CD14-positive monocyte (primary cell): ENCODE results near the gene ZC3H4. TPM values are rescaled to one million over a fixed set of nuclear protein-coding genes. Genes with fewer than 3 reads are reported as not detected.
A peak's percentile ranks its signal among the peaks of the same experiment; 100 is the strongest.

Source experiments
- DNase-seq, 3 donors: peaks; one replicate each; pipeline ENCODE4 v3.0.0-alpha.2; 2011 to 2022
- H2AFZ ChIP-seq: 2 replicates; pipeline ENCODE4 v1.6.0; 2012; ENCODE audit warnings: mild to moderate bottlenecking, low read depth, low read length, inconsistent platforms; ENCODE audit not compliant: insufficient read depth, poor library complexity, severe bottlenecking
- H3K27ac ChIP-seq, 2 donors: 1 replicate in 1 of 2; 2 replicates in 1 of 2; pipeline ENCODE4 v1.5.1; 2012 to 2013; ENCODE audit warnings: low read length in 2 of 2, control low read depth in 1 of 2, inconsistent platforms in 1 of 2, low read depth in 1 of 2, mild to moderate bottlenecking in 1 of 2
- H3K27me3 ChIP-seq, 2 donors: one replicate each; pipeline versions ENCODE4 v1.6.0 to v1.6.1; 2011 to 2013; ENCODE audit warnings: low read length in 2 of 2; ENCODE audit not compliant: control insufficient read depth in 2 of 2, insufficient read depth in 2 of 2
- H3K36me3 ChIP-seq, 2 donors: replicated peaks in 1 of 2; 1 replicate in 1 of 2; 2 replicates in 1 of 2; pipeline versions ENCODE4 v1.5.1 to v1.6.1; 2012 to 2013; ENCODE audit warnings: low read length in 2 of 2, control low read depth in 1 of 2, inconsistent platforms in 1 of 2, mild to moderate bottlenecking in 1 of 2; ENCODE audit not compliant: insufficient read depth in 2 of 2, control insufficient read depth in 1 of 2
- H3K4me1 ChIP-seq, 2 donors: 1 replicate in 1 of 2; 2 replicates in 1 of 2; pipeline versions ENCODE4 v1.5.1 to v1.6.1; 2012 to 2013; ENCODE audit warnings: low read length in 2 of 2, control low read depth in 1 of 2, inconsistent platforms in 1 of 2, mild to moderate bottlenecking in 1 of 2, moderate library complexity in 1 of 2; ENCODE audit not compliant: insufficient read depth in 2 of 2, control insufficient read depth in 1 of 2
- H3K4me2 ChIP-seq: replicated peaks from 2 replicates; pipeline ENCODE3; 2012; ENCODE audit warnings: low read length, moderate library complexity, mild to moderate bottlenecking; ENCODE audit not compliant: poor library complexity, severe bottlenecking; ENCODE audit errors: extremely low read depth
- H3K4me3 ChIP-seq, 3 experiments: fragments of 200-600 bp in 1 of 3; sonication (generic) in 1 of 3; replicated peaks in 1 of 3; 1 replicate in 2 of 3; 2 replicates in 1 of 3; pipeline ENCODE4 v1.5.1; 2011 to 2013; ENCODE audit warnings: low read length in 3 of 3, mild to moderate bottlenecking in 3 of 3, control low read depth in 2 of 3, low read depth in 2 of 3, inconsistent platforms in 1 of 3, moderate library complexity in 1 of 3
- H3K79me2 ChIP-seq: 2 replicates; pipeline ENCODE4 v1.6.0; 2012; ENCODE audit warnings: mild to moderate bottlenecking, control low read depth, inconsistent platforms, low read length, moderate library complexity; ENCODE audit not compliant: insufficient read depth
- H3K9ac ChIP-seq: 2 replicates; pipeline ENCODE4 v1.6.0; 2017; ENCODE audit warnings: low read length, mild to moderate bottlenecking; ENCODE audit not compliant: insufficient read depth, poor library complexity, severe bottlenecking
- H3K9me3 ChIP-seq, 2 donors: replicated peaks in 1 of 2; 1 replicate in 1 of 2; 2 replicates in 1 of 2; pipeline versions ENCODE4 v1.5.1 to v1.6.1; 2012 to 2013; ENCODE audit warnings: low read length in 2 of 2, control low read depth in 1 of 2; ENCODE audit not compliant: control insufficient read depth in 1 of 2, insufficient read depth in 1 of 2
- H4K20me1 ChIP-seq: 2 replicates; pipeline ENCODE4 v1.6.0; 2012; ENCODE audit warnings: mild to moderate bottlenecking, low read length, control low read depth, moderate library complexity; ENCODE audit not compliant: insufficient read depth
- H3K27ac Mint-ChIP-seq, 7 donors: one replicate each; pipeline ENCODE4 v1.8.0; 2020; ENCODE audit warnings: mild to moderate bottlenecking in 7 of 7, mixed read lengths in 7 of 7, moderate library complexity in 6 of 7, inconsistent platforms in 2 of 7
- H3K27me3 Mint-ChIP-seq, 3 donors: one replicate each; pipeline ENCODE4 v1.8.0; 2021 to 2022; ENCODE audit warnings: low read depth in 3 of 3, mild to moderate bottlenecking in 3 of 3, mixed read lengths in 3 of 3, moderate library complexity in 3 of 3, inconsistent platforms in 1 of 3
- H3K36me3 Mint-ChIP-seq, 2 donors: one replicate each; pipeline ENCODE4 v1.8.0; 2020; ENCODE audit warnings: mixed read lengths in 2 of 2, inconsistent platforms in 1 of 2, mild to moderate bottlenecking in 1 of 2
- H3K4me1 Mint-ChIP-seq: one replicate; pipeline ENCODE4 v1.8.0; 2020; ENCODE audit warnings: mild to moderate bottlenecking, mixed read lengths
- H3K4me3 Mint-ChIP-seq, 2 donors: one replicate each; pipeline ENCODE4 v1.8.0; 2020; ENCODE audit warnings: mild to moderate bottlenecking in 2 of 2, mixed read lengths in 2 of 2, moderate library complexity in 1 of 2
- H3K9me3 Mint-ChIP-seq, 7 donors: one replicate each; pipeline ENCODE4 v1.8.0; 2020 to 2022; ENCODE audit warnings: mixed read lengths in 7 of 7, mild to moderate bottlenecking in 6 of 7, moderate library complexity in 6 of 7, inconsistent platforms in 2 of 7
- WGBS: methylation state at CpG from one replicate; pipeline ENCODE4 v1.1.5; 2013; ENCODE audit warnings: missing lambda C conversion rate; ENCODE audit not compliant: insufficient coverage; 5-methylcytosine and 5-hydroxymethylcytosine counted together
- intact Hi-C, 2 donors: fragments of 100-400 bp; cut with micrococcal nuclease; formaldehyde crosslinking; loops; one replicate each; pipeline versions ENCODE4 v1.15.0 to v1.15.1; 2023
- polyA plus RNA-seq, 3 donors: library from polyadenylated mRNA; depleted of rRNA in 1 of 3; unstranded in 2 of 3; stranded (reverse) in 1 of 3; fragments of 300-500 nt in 2 of 3; fragments of >200 nt in 1 of 3; fragmentation: Illumina TruSeq in 2 of 3; gene quantifications; 1 replicate in 2 of 3; 2 replicates in 1 of 3; pipeline ENCODE4 v1.2.3, GENCODE V29; 2012 to 2021
- TF ChIP-seq, protein P1 (sequence below): fragments of 200-600 bp; IDR thresholded peaks from one replicate; pipeline ENCODE4 v1.8.0; 2022; ENCODE audit warnings: antibody characterized with exemption, mild to moderate bottlenecking

ZC3H4 gene
- polyA plus RNA-seq, 3 donors: 0.24 to 9.9 (median 0.60) TPM

DNA sequence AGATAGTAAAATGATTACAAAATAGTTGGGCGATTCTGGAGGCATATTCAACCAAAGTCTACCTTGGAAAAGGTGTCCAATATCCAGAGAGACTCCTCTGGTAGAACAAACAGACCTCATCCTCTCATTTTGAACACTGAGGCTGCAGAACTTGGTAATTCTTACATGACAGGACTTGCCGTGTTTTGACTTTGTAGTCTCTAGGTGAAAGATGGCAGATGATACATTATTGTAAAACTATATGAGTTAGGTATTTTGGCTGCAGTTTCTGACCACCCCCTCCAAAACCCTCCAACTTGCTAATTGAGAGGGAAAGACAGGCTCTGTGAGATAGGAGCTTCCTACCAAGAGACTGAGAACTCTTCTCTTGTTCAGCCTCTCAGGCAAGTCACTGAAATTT lies 39.7 kb upstream of the ZC3H4 start:
- no peak for DNase-seq
- Mint-ChIP-seq H3K27me3 (peaks cover 0 to 3% (median 1%) of the 10 kb centered on the region in 3 donors), H3K4me1 (peaks cover 26% of the 10 kb centered on the region), H3K9me3 (peaks cover 0 to 2% (median 0%) of the 10 kb centered on the region in 7 donors), H3K27ac (peak overlapping the region in 2 of 7 donors; percentile 30 to 57), H3K36me3 (peaks cover 49 to 70% of the 10 kb centered on the region in 2 donors), H3K4me3 (no peak overlapping the region)
- peaks cover 47 to 61% of the 10 kb centered on the region in 2 donors for H3K36me3 ChIP-seq
- H3K9me3 ChIP-seq: no peaks in the 10 kb centered on the region
- peaks cover 26% of the 10 kb centered on the region in 2 donors for H3K4me1 ChIP-seq
- H3K9ac ChIP-seq: no peak overlapping the region
- no peak overlapping the region for H3K4me3 ChIP-seq
- no peak overlapping the region for H3K4me2 ChIP-seq
- intact Hi-C loops: loop anchor here (5.0 to 10.0 kb wide), 2 partner anchors 59 to 272 kb away; no protein-coding TSS in a partner anchor
- H2AFZ ChIP-seq: no peak overlapping the region
- H3K27me3 ChIP-seq: no peaks in the 10 kb centered on the region
- TF ChIP-seq, protein P1, sequence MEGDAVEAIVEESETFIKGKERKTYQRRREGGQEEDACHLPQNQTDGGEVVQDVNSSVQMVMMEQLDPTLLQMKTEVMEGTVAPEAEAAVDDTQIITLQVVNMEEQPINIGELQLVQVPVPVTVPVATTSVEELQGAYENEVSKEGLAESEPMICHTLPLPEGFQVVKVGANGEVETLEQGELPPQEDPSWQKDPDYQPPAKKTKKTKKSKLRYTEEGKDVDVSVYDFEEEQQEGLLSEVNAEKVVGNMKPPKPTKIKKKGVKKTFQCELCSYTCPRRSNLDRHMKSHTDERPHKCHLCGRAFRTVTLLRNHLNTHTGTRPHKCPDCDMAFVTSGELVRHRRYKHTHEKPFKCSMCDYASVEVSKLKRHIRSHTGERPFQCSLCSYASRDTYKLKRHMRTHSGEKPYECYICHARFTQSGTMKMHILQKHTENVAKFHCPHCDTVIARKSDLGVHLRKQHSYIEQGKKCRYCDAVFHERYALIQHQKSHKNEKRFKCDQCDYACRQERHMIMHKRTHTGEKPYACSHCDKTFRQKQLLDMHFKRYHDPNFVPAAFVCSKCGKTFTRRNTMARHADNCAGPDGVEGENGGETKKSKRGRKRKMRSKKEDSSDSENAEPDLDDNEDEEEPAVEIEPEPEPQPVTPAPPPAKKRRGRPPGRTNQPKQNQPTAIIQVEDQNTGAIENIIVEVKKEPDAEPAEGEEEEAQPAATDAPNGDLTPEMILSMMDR: no peak
- H3K79me2 ChIP-seq: peaks cover 6% of the 10 kb centered on the region
- no peaks in the 10 kb centered on the region for H4K20me1 ChIP-seq
- WGBS: no CpG with 5 or more reads among the region's 2 CpGs
- no peak overlapping the region for H3K27ac ChIP-seq

DNA sequence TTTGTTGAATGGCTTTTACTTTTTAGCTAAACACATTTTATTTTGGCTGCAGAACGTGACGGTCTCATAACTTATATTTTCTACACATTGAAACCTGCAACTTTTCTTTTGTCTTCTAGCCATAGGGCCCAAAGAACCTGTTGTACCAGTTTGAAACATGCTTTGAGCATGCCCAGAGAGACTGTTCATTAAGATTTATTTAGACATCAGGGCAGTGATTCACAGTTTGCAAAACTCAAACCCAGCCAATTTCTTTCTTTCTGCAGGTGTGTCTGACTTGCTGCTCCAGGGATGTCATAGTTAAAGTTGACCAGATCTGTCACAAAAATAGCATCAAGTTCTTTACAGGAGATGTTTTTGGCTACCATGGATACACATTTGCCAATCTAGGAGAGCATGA lies 39.1 kb upstream of the ZC3H4 start:
- Histone ChIP-seq H4K20me1 (no peaks in the 10 kb centered on the region), H3K27ac (no peak overlapping the region), H3K27me3 (no peaks in the 10 kb centered on the region), H3K79me2 (peaks cover 5% of the 10 kb centered on the region), H3K4me1 (peaks cover 19 to 20% of the 10 kb centered on the region in 2 donors), H2AFZ (no peak overlapping the region), H3K4me3 (no peak overlapping the region), H3K9ac (no peak overlapping the region), H3K4me2 (no peak overlapping the region), H3K9me3 (no peaks in the 10 kb centered on the region), H3K36me3 (peaks cover 51 to 66% of the 10 kb centered on the region in 2 donors)
- WGBS: 100% methylated on average over 1 of the region's 2 CpGs
- Mint-ChIP-seq H3K27ac (peak overlapping the region in 1 of 7 donors; percentile 73), H3K27me3 (peaks cover 0 to 2% (median 1%) of the 10 kb centered on the region in 3 donors), H3K9me3 (peaks cover 0 to 2% (median 0%) of the 10 kb centered on the region in 7 donors), H3K4me1 (peaks cover 20% of the 10 kb centered on the region), H3K36me3 (peaks cover 52 to 74% of the 10 kb centered on the region in 2 donors), H3K4me3 (no peak overlapping the region)
- DNase-seq: no peak
- intact Hi-C loops: loop anchor here (5.0 to 10.0 kb wide), 2 partner anchors 60 to 272 kb away; no protein-coding TSS in a partner anchor
- TF ChIP-seq, protein P1: no peak
